Measurements from ENCODE around the gene NDUFA12.

The NDUFA12 gene

GRCh38 chr12:94979941-94980340 lies 23.6 kb downstream of the NDUFA12 start:
- no peak for DNase-seq

- DNase-seq: no peak
These were observed 25.6 kb downstream of the NDUFA12 start for GRCh38 chr12:94977766-94978468.

GRCh38 chr12:94973221-94973620 lies 30.3 kb downstream of the NDUFA12 start:
- DNase-seq: no peak

GRCh38 chr12:94972795-94973194 lies 30.7 kb downstream of the NDUFA12 start:
- DNase-seq: no peak

GRCh38 chr12:94971923-94972322 lies 31.6 kb downstream of the NDUFA12 start:
- no peak for DNase-seq

- no peak for DNase-seq
These were observed 32.9 kb downstream of the NDUFA12 start for GRCh38 chr12:94970560-94970959.

GRCh38 chr12:94969424-94969823 lies 34.1 kb downstream of the NDUFA12 start:
- DNase-seq: no peak

- no peak for DNase-seq
These were observed 37.4 kb downstream of the NDUFA12 start for GRCh38 chr12:94965982-94966630.

- DNase-seq: no peak
These were observed 39.8 kb downstream of the NDUFA12 start for GRCh38 chr12:94963649-94964048.

GRCh38 chr12:94962670-94963069 lies 40.8 kb downstream of the NDUFA12 start:
- DNase-seq: no peak

- no peak for DNase-seq
These were observed 41.6 kb downstream of the NDUFA12 start for GRCh38 chr12:94961911-94962310.

GRCh38 chr12:94961256-94961824 lies 42.2 kb downstream of the NDUFA12 start:
- no peak for DNase-seq

- no peak for DNase-seq
These were observed 46.5 kb downstream of the NDUFA12 start for GRCh38 chr12:94957006-94957405.

- DNase-seq: no peak
These were observed 48.4 kb downstream of the NDUFA12 start for GRCh38 chr12:94954948-94955592.

GRCh38 chr12:94954029-94954685 lies 49.3 kb downstream of the NDUFA12 start:
- DNase-seq: no peak

GRCh38 chr12:94952325-94952724 lies 51.2 kb downstream of the NDUFA12 start:
- no peak for DNase-seq

- DNase-seq: no peak
These were observed 52.2 kb downstream of the NDUFA12 start for GRCh38 chr12:94951071-94951934.

GRCh38 chr12:94948232-94948810 lies 55.2 kb downstream of the NDUFA12 start:
- no peak for DNase-seq

- no peak for DNase-seq
These were observed 60.8 kb downstream of the NDUFA12 start for GRCh38 chr12:94942663-94943062.

GRCh38 chr12:94941440-94941862 lies 62.0 kb downstream of the NDUFA12 start:
- DNase-seq: peak; percentile 34 to 38

- no peak for DNase-seq
These were observed 62.7 kb downstream of the NDUFA12 start for GRCh38 chr12:94940771-94941170.

GRCh38 chr12:94938583-94938982 lies 64.9 kb downstream of the NDUFA12 start:
- DNase-seq: no peak

Measured in stimulated activated CD4-positive, alpha-beta T cell treated with anti-CD3 and anti-CD28 coated beads, Interleukin-2, amount 100 ng/mL, for 48 hours (primary cell).